ENCODE measurements around the gene MRPL49.

The MRPL49 gene

DNA sequence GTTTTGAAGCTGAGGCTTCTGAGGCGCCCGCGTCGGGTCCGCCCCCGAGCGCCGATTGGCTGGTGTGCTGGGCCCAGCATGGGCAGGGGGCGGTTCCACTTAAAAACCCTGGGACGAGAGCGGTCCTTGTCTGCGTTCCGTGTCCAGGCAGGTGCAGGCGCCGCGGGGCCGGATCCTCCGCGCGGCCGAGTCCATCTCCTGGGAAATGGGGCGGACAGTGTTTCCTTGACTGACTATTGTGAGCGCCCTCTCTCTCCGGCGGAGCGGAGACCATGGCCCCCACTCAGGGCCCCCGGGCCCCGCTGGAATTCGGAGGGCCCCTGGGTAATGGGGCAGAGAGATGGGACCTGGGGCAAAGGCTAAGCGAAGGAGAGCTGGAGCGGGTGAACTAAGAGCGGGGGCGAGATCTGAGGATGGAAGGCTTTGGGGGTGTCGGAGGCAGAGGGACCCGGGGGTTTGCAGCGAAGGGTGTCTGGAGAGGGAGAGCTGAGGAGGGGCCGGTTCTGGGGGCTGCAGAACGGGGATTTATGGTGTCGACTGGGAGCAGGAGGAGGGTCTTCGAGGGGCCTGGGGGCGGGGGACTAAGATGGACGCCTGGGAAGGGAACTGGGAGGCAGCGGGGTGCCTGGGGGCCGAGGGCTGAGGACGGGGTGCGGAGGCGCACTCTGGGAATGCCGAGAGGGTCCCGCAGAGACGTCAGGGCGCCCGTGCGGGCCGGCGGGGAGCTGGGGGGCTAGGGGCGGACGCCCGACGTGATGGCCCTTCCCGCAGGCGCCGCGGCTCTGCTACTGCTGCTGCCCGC, 10.2 kb upstream of the MRPL49 start, which contains the start of gene TM7SF2:
Gene TM7SF2, plus strand, starts transcription at position 129 of the 802 bp plus-strand sequence. Its CDS starts 144 bp downstream, at position 273.
- H3K27me3 ChIP-seq (ENCODE audit: control insufficient read depth in 2 of 2, insufficient read depth in 2 of 2, low read length in 2 of 2), result no peaks in the 10 kb centered on the region
- H3K36me3 ChIP-seq (ENCODE audit: control insufficient read depth in 2 of 2, insufficient read depth in 2 of 2, low read length in 2 of 2), result peaks cover 19 to 26% of the 10 kb centered on the region in 2 donors
- peak within 1 kb of the TSS; percentile 66 for H3K4me3 ChIP-seq (ENCODE audit: low read length in 2 of 2)
- peaks cover 37 to 39% of the 10 kb centered on the region in 2 donors for H3K4me1 ChIP-seq (ENCODE audit: control insufficient read depth in 2 of 2, insufficient read depth in 2 of 2, low read length in 2 of 2)
- H3K27ac ChIP-seq (ENCODE audit: low read depth in 2 of 2, low read length in 2 of 2), result peak within 1 kb of the TSS; percentile 0 to 61
- no peaks in the 10 kb centered on the region for H3K9me3 ChIP-seq (ENCODE audit: control insufficient read depth in 2 of 2, low read length in 2 of 2)
- H3K9ac ChIP-seq (ENCODE audit: low read depth in 1 of 2, low read length in 2 of 2), result peak within 1 kb of the TSS; percentile 65 to 74

DNA sequence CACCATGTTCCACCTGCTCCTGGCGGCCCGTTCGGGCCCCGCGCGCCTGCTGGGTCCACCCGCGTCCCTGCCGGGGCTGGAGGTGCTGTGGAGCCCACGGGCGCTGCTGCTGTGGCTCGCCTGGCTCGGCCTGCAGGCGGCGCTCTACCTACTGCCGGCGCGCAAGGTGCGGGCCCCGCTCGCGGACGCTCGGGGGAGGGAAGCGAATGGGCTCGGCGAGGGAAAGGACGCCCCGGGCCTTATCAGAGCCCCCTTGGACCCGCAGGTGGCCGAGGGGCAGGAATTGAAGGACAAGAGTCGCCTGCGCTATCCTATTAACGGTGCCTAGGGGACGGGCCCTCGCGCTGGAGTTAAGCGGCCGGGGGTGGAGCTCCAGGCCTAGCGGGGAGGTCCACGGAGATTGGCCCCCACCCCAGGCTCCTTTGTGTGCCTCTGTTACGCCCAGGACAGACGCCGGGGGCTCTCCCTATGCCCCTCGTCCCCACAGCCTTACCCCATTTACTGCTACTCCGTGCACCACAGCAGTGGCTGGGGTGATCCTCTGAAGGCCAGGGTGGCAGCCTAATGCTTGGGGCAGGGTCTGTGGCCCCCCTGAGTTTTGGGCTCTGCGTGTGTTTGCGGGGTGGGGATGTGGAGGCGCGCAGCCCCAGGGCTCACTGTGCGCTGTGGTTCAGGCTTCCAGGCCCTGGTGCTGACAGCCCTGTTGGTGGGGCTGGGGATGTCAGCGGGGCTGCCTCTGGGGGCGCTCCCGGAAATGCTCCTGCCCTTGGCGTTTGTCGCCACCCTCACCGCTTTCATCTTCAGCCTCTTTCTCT, 9.4 kb upstream of the MRPL49 start:
- Histone ChIP-seq H3K36me3 (ENCODE audit: control insufficient read depth in 2 of 2, insufficient read depth in 2 of 2, low read length in 2 of 2) (peaks cover 16 to 19% of the 10 kb centered on the region in 2 donors), H3K27ac (ENCODE audit: low read depth in 2 of 2, low read length in 2 of 2) (peak overlapping the region in 1 of 2 donors; percentile 61), H3K9ac (ENCODE audit: low read depth in 1 of 2, low read length in 2 of 2) (peak overlapping the region; percentile 65 to 74), H3K4me3 (ENCODE audit: low read length in 2 of 2) (peak overlapping the region; percentile 66), H3K4me1 (ENCODE audit: control insufficient read depth in 2 of 2, insufficient read depth in 2 of 2, low read length in 2 of 2) (peaks cover 38 to 39% of the 10 kb centered on the region in 2 donors), H3K9me3 (ENCODE audit: control insufficient read depth in 2 of 2, low read length in 2 of 2) (no peaks in the 10 kb centered on the region), H3K27me3 (ENCODE audit: control insufficient read depth in 2 of 2, insufficient read depth in 2 of 2, low read length in 2 of 2) (no peaks in the 10 kb centered on the region)

GRCh38 chr11:65113361-65113756, 8.8 kb upstream of the MRPL49 start:
- H3K9me3 ChIP-seq (ENCODE audit: control insufficient read depth in 2 of 2, low read length in 2 of 2), result no peaks in the 10 kb centered on the region
- H3K27me3 ChIP-seq (ENCODE audit: control insufficient read depth in 2 of 2, insufficient read depth in 2 of 2, low read length in 2 of 2), result no peaks in the 10 kb centered on the region
- peak overlapping the region; percentile 65 to 74 for H3K9ac ChIP-seq (ENCODE audit: low read depth in 1 of 2, low read length in 2 of 2)
- H3K4me3 ChIP-seq (ENCODE audit: low read length in 2 of 2), result peak overlapping the region; percentile 66
- peaks cover 16 to 21% of the 10 kb centered on the region in 2 donors for H3K36me3 ChIP-seq (ENCODE audit: control insufficient read depth in 2 of 2, insufficient read depth in 2 of 2, low read length in 2 of 2)
- H3K27ac ChIP-seq (ENCODE audit: low read depth in 2 of 2, low read length in 2 of 2), result no peak overlapping the region
- H3K4me1 ChIP-seq (ENCODE audit: control insufficient read depth in 2 of 2, insufficient read depth in 2 of 2, low read length in 2 of 2), result peaks cover 38 to 39% of the 10 kb centered on the region in 2 donors

DNA sequence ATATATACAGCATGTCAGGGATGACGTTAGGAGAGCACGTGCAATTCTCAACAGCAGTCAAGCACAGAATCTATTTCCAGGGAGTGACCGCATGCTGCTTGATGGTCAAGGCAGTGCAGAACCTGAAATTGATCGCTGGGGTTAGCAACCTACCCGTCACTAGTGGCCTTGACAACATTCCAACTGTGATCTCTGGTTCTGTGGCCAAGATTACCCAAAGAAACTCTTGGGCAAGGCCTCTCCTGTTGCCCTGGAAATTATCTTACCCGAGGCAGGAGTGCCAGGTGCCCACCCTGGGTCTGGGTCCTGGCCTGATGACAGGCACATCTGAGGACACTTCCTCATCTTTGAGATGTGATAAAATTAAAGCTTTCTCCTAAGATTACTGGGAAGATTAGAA, 8.3 kb upstream of the MRPL49 start:
- Histone ChIP-seq H3K4me3 (ENCODE audit: low read length in 2 of 2) (peak overlapping the region in 1 of 2 donors; percentile 66), H3K4me1 (ENCODE audit: control insufficient read depth in 2 of 2, insufficient read depth in 2 of 2, low read length in 2 of 2) (peaks cover 38 to 39% of the 10 kb centered on the region in 2 donors), H3K27ac (ENCODE audit: low read depth in 2 of 2, low read length in 2 of 2) (no peak overlapping the region), H3K27me3 (ENCODE audit: control insufficient read depth in 2 of 2, insufficient read depth in 2 of 2, low read length in 2 of 2) (no peaks in the 10 kb centered on the region), H3K36me3 (ENCODE audit: control insufficient read depth in 2 of 2, insufficient read depth in 2 of 2, low read length in 2 of 2) (peaks cover 16 to 25% of the 10 kb centered on the region in 2 donors), H3K9ac (ENCODE audit: low read depth in 1 of 2, low read length in 2 of 2) (no peak overlapping the region), H3K9me3 (ENCODE audit: control insufficient read depth in 2 of 2, low read length in 2 of 2) (no peaks in the 10 kb centered on the region)

DNA sequence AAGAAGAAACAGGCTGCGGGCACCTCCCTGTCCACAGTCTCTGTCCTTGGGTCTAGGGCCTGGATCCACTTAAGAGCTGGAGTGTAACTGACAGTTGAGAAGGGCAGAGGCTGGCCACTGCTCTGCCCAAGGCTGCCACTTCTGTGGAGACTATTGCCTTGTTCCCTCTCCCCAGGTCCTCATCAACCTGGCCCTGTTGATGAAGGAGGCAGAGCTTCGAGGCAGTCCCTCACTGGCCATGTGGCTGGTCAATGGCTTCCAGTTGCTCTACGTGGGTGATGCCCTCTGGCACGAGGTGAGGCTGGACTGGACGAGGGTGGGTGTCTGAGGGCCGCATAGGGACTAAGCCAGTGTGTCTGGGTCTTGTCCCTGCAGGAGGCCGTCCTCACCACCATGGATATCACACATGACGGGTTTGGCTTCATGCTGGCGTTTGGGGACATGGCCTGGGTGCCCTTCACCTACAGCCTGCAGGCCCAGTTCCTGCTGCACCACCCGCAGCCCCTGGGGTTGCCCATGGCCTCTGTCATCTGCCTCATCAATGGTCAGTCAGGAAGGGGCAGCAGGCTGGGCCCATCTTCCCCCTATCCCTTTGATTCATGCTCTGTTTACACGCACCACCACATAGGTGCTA, 7.5 kb upstream of the MRPL49 start:
- no peaks in the 10 kb centered on the region for H3K27me3 ChIP-seq (ENCODE audit: control insufficient read depth in 2 of 2, insufficient read depth in 2 of 2, low read length in 2 of 2)
- no peak overlapping the region for H3K9ac ChIP-seq (ENCODE audit: low read depth in 1 of 2, low read length in 2 of 2)
- H3K36me3 ChIP-seq (ENCODE audit: control insufficient read depth in 2 of 2, insufficient read depth in 2 of 2, low read length in 2 of 2), result peaks cover 13 to 23% of the 10 kb centered on the region in 2 donors
- H3K27ac ChIP-seq (ENCODE audit: low read depth in 2 of 2, low read length in 2 of 2), result no peak overlapping the region
- H3K4me1 ChIP-seq (ENCODE audit: control insufficient read depth in 2 of 2, insufficient read depth in 2 of 2, low read length in 2 of 2), result peaks cover 38 to 39% of the 10 kb centered on the region in 2 donors
- no peaks in the 10 kb centered on the region for H3K9me3 ChIP-seq (ENCODE audit: control insufficient read depth in 2 of 2, low read length in 2 of 2)
- H3K4me3 ChIP-seq (ENCODE audit: low read length in 2 of 2), result no peak overlapping the region

GRCh38 chr11:65115361-65116082, 6.6 kb upstream of the MRPL49 start:
- H3K9ac ChIP-seq (ENCODE audit: low read depth in 1 of 2, low read length in 2 of 2), result no peak overlapping the region
- peaks cover 17 to 27% of the 10 kb centered on the region in 2 donors for H3K36me3 ChIP-seq (ENCODE audit: control insufficient read depth in 2 of 2, insufficient read depth in 2 of 2, low read length in 2 of 2)
- no peak overlapping the region for H3K4me3 ChIP-seq (ENCODE audit: low read length in 2 of 2)
- peaks cover 36% of the 10 kb centered on the region in 2 donors for H3K4me1 ChIP-seq (ENCODE audit: control insufficient read depth in 2 of 2, insufficient read depth in 2 of 2, low read length in 2 of 2)
- no peaks in the 10 kb centered on the region for H3K27me3 ChIP-seq (ENCODE audit: control insufficient read depth in 2 of 2, insufficient read depth in 2 of 2, low read length in 2 of 2)
- no peak overlapping the region for H3K27ac ChIP-seq (ENCODE audit: low read depth in 2 of 2, low read length in 2 of 2)
- H3K9me3 ChIP-seq (ENCODE audit: control insufficient read depth in 2 of 2, low read length in 2 of 2), result no peaks in the 10 kb centered on the region

- H3K4me3 ChIP-seq (ENCODE audit: low read length in 2 of 2), result peak overlapping the region; percentile 79 to 87
- no peaks in the 10 kb centered on the region for H3K9me3 ChIP-seq (ENCODE audit: control insufficient read depth in 2 of 2, low read length in 2 of 2)
- peak overlapping the region; percentile 82 to 85 for H3K9ac ChIP-seq (ENCODE audit: low read depth in 1 of 2, low read length in 2 of 2)
- H3K27ac ChIP-seq (ENCODE audit: low read depth in 2 of 2, low read length in 2 of 2), result peak overlapping the region; percentile 73 to 90
- H3K4me1 ChIP-seq (ENCODE audit: control insufficient read depth in 2 of 2, insufficient read depth in 2 of 2, low read length in 2 of 2), result peaks cover 40 to 41% of the 10 kb centered on the region in 2 donors
- no peaks in the 10 kb centered on the region for H3K27me3 ChIP-seq (ENCODE audit: control insufficient read depth in 2 of 2, insufficient read depth in 2 of 2, low read length in 2 of 2)
- H3K36me3 ChIP-seq (ENCODE audit: control insufficient read depth in 2 of 2, insufficient read depth in 2 of 2, low read length in 2 of 2), result peaks cover 21 to 30% of the 10 kb centered on the region in 2 donors
Measured at GRCh38 chr11:65116370-65117205, 5.5 kb upstream of the MRPL49 start.

- peaks cover 35 to 36% of the 10 kb centered on the region in 2 donors for H3K4me1 ChIP-seq (ENCODE audit: control insufficient read depth in 2 of 2, insufficient read depth in 2 of 2, low read length in 2 of 2)
- no peaks in the 10 kb centered on the region for H3K27me3 ChIP-seq (ENCODE audit: control insufficient read depth in 2 of 2, insufficient read depth in 2 of 2, low read length in 2 of 2)
Measured at GRCh38 chr11:65117206-65118096, 4.7 kb upstream of the MRPL49 start, which contains the start of gene ZNHIT2. Gene ZNHIT2, minus strand, starts transcription at chr11:65117701. Its CDS starts 48 bp downstream, at chr11:65117653.

More at GRCh38 chr11:65117206-65118096, 4.7 kb upstream of the MRPL49 start, which contains the start of gene ZNHIT2:
- Histone ChIP-seq H3K9ac (ENCODE audit: low read depth in 1 of 2, low read length in 2 of 2) (peak within 1 kb of the TSS; percentile 82 to 85), H3K4me3 (ENCODE audit: low read length in 2 of 2) (peak within 1 kb of the TSS; percentile 79 to 87), H3K27ac (ENCODE audit: low read depth in 2 of 2, low read length in 2 of 2) (peak within 1 kb of the TSS; percentile 73 to 90), H3K36me3 (ENCODE audit: control insufficient read depth in 2 of 2, insufficient read depth in 2 of 2, low read length in 2 of 2) (peaks cover 21 to 30% of the 10 kb centered on the region in 2 donors), H3K9me3 (ENCODE audit: control insufficient read depth in 2 of 2, low read length in 2 of 2) (no peaks in the 10 kb centered on the region)
